HCT116 (cell line): ENCODE measurements around the gene MPP4. TPM values are rescaled to one million over a fixed set of nuclear protein-coding genes. Genes with fewer than 3 reads are reported as not detected.

Source experiments
- ATAC-seq: fragments of 200-7000 bp; cut with Tn5 transposase; 2 replicates; pipeline ENCODE4 v1.9.1; 2020; ENCODE audit warnings: mild to moderate bottlenecking, moderate library complexity
- BruUV-seq: library from RNA; stranded (reverse); fragments of 400-500 nt; replicated peaks from 2 replicates; lab custom pipeline; 2021; lab: Mats Ljungman, UMichigan
- CTCF ChIA-PET: fragments of 300-600 bp; sonication (Branson Sonifier 250); formaldehyde crosslinking; loops from one replicate; lab custom pipeline; 2021; ENCODE audit warnings: antibody characterized with exemption; lab: Charles Lee
- POLR2A ChIA-PET: fragments of 300-600, 350-600 bp; sonication (Branson Sonifier 250); formaldehyde crosslinking; loops from one replicate; lab custom pipeline; 2021; ENCODE audit warnings: antibody characterized with exemption; lab: Charles Lee
- RAD21 ChIA-PET, 2 experiments: fragments of 300-600 bp; sonication (Branson Sonifier 250); formaldehyde crosslinking; loops; one replicate each; lab custom pipeline; 2023; ENCODE audit warnings: low total read pairs in 2 of 2; ENCODE audit not compliant: uncharacterized antibody in 2 of 2, unreplicated experiment in 2 of 2, low non-redundant PET in 1 of 2; lab: Charles Lee
- DNase-seq: peaks from one replicate; pipeline ENCODE4 v3.0.0-alpha.2; 2010; ENCODE audit warnings: low read depth, low spot score
- H2AFZ ChIP-seq: fragments of 200-600 bp; shearing (Covaris generic), sonication (generic); 2 replicates; pipeline ENCODE4 v1.6.1; 2017; ENCODE audit warnings: low read depth, mixed run types, mixed read lengths, antibody characterized with exemption, low read length; ENCODE audit not compliant: poor library complexity, severe bottlenecking
- H3K27ac ChIP-seq: 2 replicates; pipeline ENCODE4 v1.5.1; 2012; ENCODE audit warnings: low read depth, low read length
- H3K27me3 ChIP-seq: fragments of 200-600 bp; sonication (generic); 2 replicates; pipeline ENCODE4 v1.6.1; 2016; ENCODE audit warnings: mixed run types, low read length, mixed read lengths; ENCODE audit not compliant: insufficient read depth
- H3K36me3 ChIP-seq, 2 experiments: fragments of 200-500 bp in 1 of 2; fragments of 200-600 bp in 1 of 2; sonication (Bioruptor generic) in 1 of 2; sonication (generic) in 1 of 2; 2 replicates each; pipeline versions ENCODE4 v1.5.1 to v1.6.1; 2014 to 2016; ENCODE audit warnings: low read length in 2 of 2, inconsistent platforms in 1 of 2, mixed read lengths in 1 of 2, mixed run types in 1 of 2; ENCODE audit not compliant: insufficient read depth in 2 of 2, control insufficient read depth in 1 of 2
- H3K4me1 ChIP-seq, 2 experiments: fragments of 200-600 bp in 1 of 2; sonication (generic) in 1 of 2; 2 replicates each; pipeline versions ENCODE4 v1.5.1 to v1.6.1; 2012 to 2017; ENCODE audit warnings: low read length in 2 of 2, inconsistent platforms in 1 of 2, mild to moderate bottlenecking in 1 of 2, mixed read lengths in 1 of 2, mixed run types in 1 of 2, moderate library complexity in 1 of 2; ENCODE audit not compliant: insufficient read depth in 2 of 2, control insufficient read depth in 1 of 2
- H3K4me2 ChIP-seq: fragments of 200-600 bp; sonication (generic); 2 replicates; pipeline ENCODE4 v1.6.1; 2017; ENCODE audit warnings: mixed run types, low read length, mixed read lengths
- H3K4me3 ChIP-seq, 2 experiments: fragments of 200-600 bp in 1 of 2; sonication (generic) in 1 of 2; replicated peaks in 1 of 2; 2 replicates each; pipeline ENCODE4 v1.5.1; 2011 to 2016; ENCODE audit warnings: low read length in 2 of 2, control low read depth in 1 of 2, low read depth in 1 of 2, mild to moderate bottlenecking in 1 of 2, mixed read lengths in 1 of 2, mixed run types in 1 of 2
- H3K79me2 ChIP-seq: fragments of 200-600 bp; sonication (generic); 2 replicates; pipeline ENCODE4 v1.6.1; 2017; ENCODE audit warnings: mild to moderate bottlenecking, mixed run types, low read length, moderate library complexity, mixed read lengths; ENCODE audit not compliant: insufficient read depth
- H3K9ac ChIP-seq: fragments of 200-600 bp; sonication (generic); 2 replicates; pipeline ENCODE4 v1.6.1; 2016; ENCODE audit warnings: low read length, mixed read lengths
- H3K9me2 ChIP-seq: fragments of 200-600 bp; sonication (generic), shearing (Covaris generic); 2 replicates; pipeline ENCODE4 v1.6.1; 2017; ENCODE audit warnings: mixed run types, mild to moderate bottlenecking, moderate library complexity; ENCODE audit not compliant: insufficient read depth
- H3K9me3 ChIP-seq, 2 experiments: fragments of 200-500 bp in 1 of 2; fragments of 200-600 bp in 1 of 2; sonication (Bioruptor generic) in 1 of 2; sonication (generic) in 1 of 2; 2 replicates each; pipeline ENCODE4 v1.6.1; 2014 to 2017; ENCODE audit warnings: low read length in 2 of 2, mixed read lengths in 2 of 2, inconsistent platforms in 1 of 2, low read depth in 1 of 2, mild to moderate bottlenecking in 1 of 2, mixed run types in 1 of 2, moderate library complexity in 1 of 2; ENCODE audit not compliant: control insufficient read depth in 1 of 2, insufficient read depth in 1 of 2
- H4K20me1 ChIP-seq: fragments of 200-600 bp; sonication (generic), shearing (Covaris generic); 2 replicates; pipeline ENCODE4 v1.6.1; 2017; ENCODE audit warnings: mixed run types, mild to moderate bottlenecking, moderate library complexity; ENCODE audit not compliant: insufficient read depth
- ATF3 ChIP-seq: IDR thresholded peaks from 2 replicates; pipeline ENCODE4 v1.6.1; 2012
- CBX3 ChIP-seq: IDR thresholded peaks from 2 replicates; pipeline ENCODE4 v1.6.1; 2012; ENCODE audit warnings: low read depth
- CTCF ChIP-seq, 3 experiments: fragments of 200-600 bp in 1 of 3; sonication (generic) in 1 of 3; IDR thresholded peaks in 2 of 3; conservative IDR thresholded peaks in 1 of 3; 2 replicates each; pipeline ENCODE4 v1.5.1; 2012 to 2017; ENCODE audit warnings: low read depth in 2 of 3, low read length in 2 of 3, antibody characterized with exemption in 1 of 3, borderline replicate concordance in 1 of 3, control low read depth in 1 of 3, mild to moderate bottlenecking in 1 of 3, mixed read lengths in 1 of 3, mixed run types in 1 of 3, moderate library complexity in 1 of 3; ENCODE audit not compliant: insufficient read depth in 1 of 3
- EGR1 ChIP-seq: IDR thresholded peaks from 2 replicates; pipeline ENCODE4 v1.6.1; 2012; ENCODE audit warnings: low read depth
- ELF1 ChIP-seq: IDR thresholded peaks from 2 replicates; pipeline ENCODE4 v1.6.1; 2012; ENCODE audit warnings: low read depth, borderline replicate concordance
- EZH2 ChIP-seq: fragments of 200-600 bp; sonication (generic); IDR thresholded peaks from 2 replicates; pipeline ENCODE4 v1.6.1; 2017; ENCODE audit warnings: antibody characterized with exemption, mixed run types
- FOSL1 ChIP-seq: IDR thresholded peaks from 2 replicates; pipeline ENCODE4 v1.6.1; 2012; ENCODE audit warnings: low read depth
- JUND ChIP-seq: IDR thresholded peaks from 2 replicates; pipeline ENCODE4 v1.6.1; 2012
- MAX ChIP-seq: IDR thresholded peaks from 2 replicates; pipeline ENCODE4 v1.6.1; 2012
- POLR2A ChIP-seq: IDR thresholded peaks from 2 replicates; pipeline ENCODE4 v1.7.0; 2011; ENCODE audit warnings: borderline replicate concordance; ENCODE audit not compliant: insufficient read depth, insufficient read length; ENCODE audit errors: extremely low read depth
- POLR2AphosphoS5 ChIP-seq: IDR thresholded peaks from 2 replicates; pipeline ENCODE4 v1.6.1; 2011; ENCODE audit warnings: mild to moderate bottlenecking, low read depth, low read length, moderate library complexity
- REST ChIP-seq: IDR thresholded peaks from 2 replicates; pipeline ENCODE4 v1.6.1; 2012; ENCODE audit warnings: low read depth
- SIN3A ChIP-seq: IDR thresholded peaks from 2 replicates; pipeline ENCODE4 v1.6.1; 2012; ENCODE audit warnings: low read depth
- SRF ChIP-seq: IDR thresholded peaks from 2 replicates; pipeline ENCODE4 v1.6.1; 2012; ENCODE audit warnings: low read depth
- TCF7L2 ChIP-seq: IDR thresholded peaks from 2 replicates; pipeline ENCODE4 v1.7.0; 2011; ENCODE audit warnings: borderline replicate concordance, inconsistent platforms; ENCODE audit not compliant: insufficient read depth, insufficient read length; ENCODE audit errors: extremely low read depth
- YY1 ChIP-seq: IDR thresholded peaks from 2 replicates; pipeline ENCODE4 v1.6.1; 2011; ENCODE audit warnings: low read length, low read depth, moderate library complexity, mild to moderate bottlenecking; ENCODE audit not compliant: insufficient replicate concordance; ENCODE audit errors: extremely low read depth
- ZBTB33 ChIP-seq: IDR thresholded peaks from 2 replicates; pipeline ENCODE4 v1.6.1; 2011; ENCODE audit warnings: mild to moderate bottlenecking, low read length, moderate library complexity; ENCODE audit not compliant: insufficient replicate concordance; ENCODE audit errors: extremely low read depth
- ZFX ChIP-seq: fragments of 450-650 bp; IDR thresholded peaks from 2 replicates; pipeline ENCODE4 v1.6.1; 2017
- ZNF274 ChIP-seq: fragments of 200-500 bp; sonication (Bioruptor generic); IDR thresholded peaks from 2 replicates; pipeline ENCODE4 v1.6.1; 2014; ENCODE audit warnings: mild to moderate bottlenecking, low read depth, low read length, inconsistent platforms
- intact Hi-C: fragments of 100-400 bp; cut with micrococcal nuclease; formaldehyde crosslinking; loops from 2 replicates; pipeline ENCODE4 v1.10.0; 2022
- total RNA-seq: library from RNA; stranded (reverse); gene quantifications from one replicate; pipeline ENCODE4 v1.2.1, GENCODE V29; 2021; ENCODE audit not compliant: unreplicated experiment

MPP4 gene
- total RNA-seq, 1 experiment from 2014 or later = 0.32 TPM

- Histone ChIP-seq H2AFZ (no peak overlapping the region), H3K4me3 (no peak overlapping the region), H4K20me1 (no peaks in the 10 kb centered on the region), H3K36me3 (peaks cover 7 to 8% of the 10 kb centered on the region in 2 experiments; a peak in 2 of 4 replicates), H3K27ac (no peak overlapping the region), H3K9me2 (no peaks in the 10 kb centered on the region)
- intact Hi-C loops = no loop called here
- DNase-seq (no peak), ATAC-seq (no peak)
- POLR2A ChIA-PET = no interaction called here
- no peak for TF ChIP-seq YY1
- TF ChIP-seq SIN3A = no peak
- TF ChIP-seq POLR2AphosphoS5 = no peak
- no peak for TF ChIP-seq ELF1
- TF ChIP-seq ZFX = no peak
- no peak for TF ChIP-seq ZBTB33
- no peak for TF ChIP-seq FOSL1
- TF ChIP-seq SRF = no peak
- no peak for TF ChIP-seq EZH2
- no peak for TF ChIP-seq TCF7L2
- TF ChIP-seq EGR1 = no peak
- no peak for TF ChIP-seq REST
- TF ChIP-seq ZNF274 = no peak
- TF ChIP-seq CBX3 = no peak
- TF ChIP-seq POLR2A = no peak
- no peak for TF ChIP-seq ATF3
- TF ChIP-seq JUND = no peak
- no peak for TF ChIP-seq MAX
- TF ChIP-seq CTCF (IDR thresholded peaks at IDR 0.05 in 2 of 3, conservative IDR thresholded peaks at IDR 0.05 in 1 of 3; ENCODE audit: borderline replicate concordance in 1 of 3, insufficient read depth in 1 of 3, low read depth in 2 of 3, low read length in 2 of 3) = no peak
- TF ChIP-seq, all 23 proteins: peak for 0
- CTCF ChIA-PET = no interaction called here
- no peaks in the 10 kb centered on the region for H3K9me3 ChIP-seq
- RAD21 ChIA-PET = no interaction called here
- no peaks in the 10 kb centered on the region for H3K79me2 ChIP-seq
- H3K27me3 ChIP-seq = no peaks in the 10 kb centered on the region
- BruUV-seq = no TSS peak
- H3K4me1 ChIP-seq = no peaks in the 10 kb centered on the region
- H3K9ac ChIP-seq = no peak overlapping the region
- no peak overlapping the region for H3K4me2 ChIP-seq
These were observed 35.1 kb upstream of the MPP4 start for GRCh38 chr2:201733544-201733943.
